ENCODE results near the gene ERC2.

GRCh38 chr3:55524565-55525244 lies 943.6 kb downstream of the ERC2 start:
- TF ChIP-seq CTCF (IDR thresholded peaks at IDR 0.05) (no peak), POLR2AphosphoS5 (IDR thresholded peaks at IDR 0.05) (no peak), POLR2A (IDR thresholded peaks at IDR 0.05) (no peak)

Data from breast epithelium (tissue), 3 donors.